ENCODE measurements around the gene CFAP299. TPM values are rescaled to one million over a fixed set of nuclear protein-coding genes. Genes with fewer than 3 reads are reported as not detected.

CFAP299 gene
- total RNA-seq, 1 donor from 2014 or later, result not detected

DNA sequence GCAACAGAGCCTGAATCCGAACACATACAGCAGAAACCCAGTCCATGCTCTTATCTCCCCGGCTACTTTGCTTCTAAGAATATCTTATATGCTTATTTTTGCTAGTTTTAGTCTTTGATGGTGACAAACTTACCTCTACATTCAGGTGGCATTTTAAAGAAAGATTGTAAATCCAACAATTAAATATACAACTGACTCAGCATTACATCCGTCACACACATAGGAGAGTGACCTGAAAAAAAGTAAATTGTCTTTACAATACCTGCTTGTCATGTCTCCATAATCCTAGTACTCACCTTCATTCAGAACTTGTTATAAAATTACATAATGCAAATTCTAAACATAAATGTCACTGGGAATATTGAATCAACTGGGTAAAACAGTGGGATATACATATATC, 664.4 kb downstream of the CFAP299 start:
- no peaks in the 10 kb centered on the region for H3K36me3 Mint-ChIP-seq (ENCODE audit: low read depth)
- H3K27ac Mint-ChIP-seq (ENCODE audit: unreplicated experiment), result no peak overlapping the region
- H3K4me1 Mint-ChIP-seq, result peaks cover 4% of the 10 kb centered on the region
- H3K27me3 Mint-ChIP-seq (ENCODE audit: low read depth), result peaks cover 3% of the 10 kb centered on the region
- DNase-seq (ENCODE audit: low read depth, low spot score), result no peak
- no peak overlapping the region for H3K4me3 Mint-ChIP-seq
- TF ChIP-seq, protein P1, sequence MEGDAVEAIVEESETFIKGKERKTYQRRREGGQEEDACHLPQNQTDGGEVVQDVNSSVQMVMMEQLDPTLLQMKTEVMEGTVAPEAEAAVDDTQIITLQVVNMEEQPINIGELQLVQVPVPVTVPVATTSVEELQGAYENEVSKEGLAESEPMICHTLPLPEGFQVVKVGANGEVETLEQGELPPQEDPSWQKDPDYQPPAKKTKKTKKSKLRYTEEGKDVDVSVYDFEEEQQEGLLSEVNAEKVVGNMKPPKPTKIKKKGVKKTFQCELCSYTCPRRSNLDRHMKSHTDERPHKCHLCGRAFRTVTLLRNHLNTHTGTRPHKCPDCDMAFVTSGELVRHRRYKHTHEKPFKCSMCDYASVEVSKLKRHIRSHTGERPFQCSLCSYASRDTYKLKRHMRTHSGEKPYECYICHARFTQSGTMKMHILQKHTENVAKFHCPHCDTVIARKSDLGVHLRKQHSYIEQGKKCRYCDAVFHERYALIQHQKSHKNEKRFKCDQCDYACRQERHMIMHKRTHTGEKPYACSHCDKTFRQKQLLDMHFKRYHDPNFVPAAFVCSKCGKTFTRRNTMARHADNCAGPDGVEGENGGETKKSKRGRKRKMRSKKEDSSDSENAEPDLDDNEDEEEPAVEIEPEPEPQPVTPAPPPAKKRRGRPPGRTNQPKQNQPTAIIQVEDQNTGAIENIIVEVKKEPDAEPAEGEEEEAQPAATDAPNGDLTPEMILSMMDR (conservative IDR thresholded peaks at IDR 0.05), result no peak
- H3K9me3 Mint-ChIP-seq, result no peaks in the 10 kb centered on the region

DNA sequence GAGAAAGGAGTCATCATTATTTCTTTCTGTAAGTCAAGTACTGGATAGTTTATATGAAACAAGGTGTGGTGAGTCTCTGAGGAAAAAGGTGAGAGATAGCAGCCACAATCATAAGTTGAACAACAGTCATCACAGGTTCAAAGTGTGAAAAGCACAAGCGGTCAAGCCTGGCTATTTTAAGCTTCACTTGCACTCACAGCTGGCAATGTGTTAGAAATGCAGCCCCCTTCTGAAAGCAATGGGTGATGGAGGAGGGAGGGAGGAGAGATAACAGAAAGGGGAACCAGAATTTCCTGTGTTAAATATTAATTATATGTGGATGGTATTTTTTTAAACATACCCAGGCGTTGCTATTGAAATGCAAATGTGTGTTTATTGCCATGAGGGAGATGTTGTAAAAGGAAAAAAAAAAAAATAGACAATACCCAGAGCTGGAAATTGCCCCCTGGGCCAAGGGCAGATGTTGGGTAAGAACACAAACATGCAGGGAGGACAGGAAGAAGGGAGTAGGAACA, 668.1 kb downstream of the CFAP299 start:
- TF ChIP-seq, protein P1 (conservative IDR thresholded peaks at IDR 0.05), result no peak
- H3K4me1 Mint-ChIP-seq, result peaks cover 4% of the 10 kb centered on the region
- H3K9me3 Mint-ChIP-seq, result peaks cover 5% of the 10 kb centered on the region
- DNase-seq (ENCODE audit: low read depth, low spot score), result no peak
- no peaks in the 10 kb centered on the region for H3K27me3 Mint-ChIP-seq (ENCODE audit: low read depth)
- peaks cover 2% of the 10 kb centered on the region for H3K36me3 Mint-ChIP-seq (ENCODE audit: low read depth)
- no peak overlapping the region for H3K4me3 Mint-ChIP-seq
- no peak overlapping the region for H3K27ac Mint-ChIP-seq (ENCODE audit: unreplicated experiment)

DNA sequence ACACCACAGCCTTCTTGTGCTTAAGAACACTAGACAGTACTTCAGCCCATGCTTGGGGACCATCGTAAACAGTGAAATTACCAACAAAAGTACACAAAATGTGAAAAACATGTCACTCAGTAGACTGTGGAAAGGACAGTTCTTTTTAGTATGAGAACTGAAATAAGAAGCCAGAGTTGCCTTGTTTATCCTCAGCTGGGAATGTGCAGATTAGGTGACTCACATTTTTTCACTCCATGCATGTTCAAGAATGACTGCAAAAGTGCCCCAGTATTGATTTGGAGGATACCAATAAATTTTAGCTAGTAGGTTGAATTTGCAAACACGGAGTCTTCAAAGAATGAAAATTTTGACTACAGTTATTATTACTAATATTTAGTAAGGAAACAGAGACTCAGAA, 671.9 kb downstream of the CFAP299 start:
- TF ChIP-seq, protein P1 (conservative IDR thresholded peaks at IDR 0.05), result no peak
- Mint-ChIP-seq H3K36me3 (ENCODE audit: low read depth) (peaks cover 2% of the 10 kb centered on the region), H3K4me1 (peaks cover 4% of the 10 kb centered on the region)

More for the DNA sequence above, 671.9 kb downstream of the CFAP299 start:
- H3K27ac Mint-ChIP-seq (ENCODE audit: unreplicated experiment), result no peak overlapping the region
- peaks cover 2% of the 10 kb centered on the region for H3K27me3 Mint-ChIP-seq (ENCODE audit: low read depth)
- H3K4me3 Mint-ChIP-seq, result no peak overlapping the region
- DNase-seq (ENCODE audit: low read depth, low spot score), result no peak
- peaks cover 5% of the 10 kb centered on the region for H3K9me3 Mint-ChIP-seq

Other genes with a start within 250 kb of the CFAP299 start
- 2.6 and 2.9 TPM in 2 replicates for gene PRDM8, start 138.2 kb upstream of the CFAP299 start, total RNA-seq
- gene FGF5, start 69.1 kb upstream of the CFAP299 start, total RNA-seq, result not detected in 2 replicates

All from neural crest cell (in vitro differentiated cells).